GM18519 (cell line): Measurements from ENCODE around the gene KDM2B.

Experiments used
- ATAC-seq: cut with Tn5 transposase; IDR thresholded peaks from one replicate; pipeline ENCODE4 v1.9.1; 2021; ENCODE audit warnings: mild to moderate bottlenecking, moderate library complexity; ENCODE audit not compliant: unreplicated experiment, low FRiP score

The KDM2B gene

DNA sequence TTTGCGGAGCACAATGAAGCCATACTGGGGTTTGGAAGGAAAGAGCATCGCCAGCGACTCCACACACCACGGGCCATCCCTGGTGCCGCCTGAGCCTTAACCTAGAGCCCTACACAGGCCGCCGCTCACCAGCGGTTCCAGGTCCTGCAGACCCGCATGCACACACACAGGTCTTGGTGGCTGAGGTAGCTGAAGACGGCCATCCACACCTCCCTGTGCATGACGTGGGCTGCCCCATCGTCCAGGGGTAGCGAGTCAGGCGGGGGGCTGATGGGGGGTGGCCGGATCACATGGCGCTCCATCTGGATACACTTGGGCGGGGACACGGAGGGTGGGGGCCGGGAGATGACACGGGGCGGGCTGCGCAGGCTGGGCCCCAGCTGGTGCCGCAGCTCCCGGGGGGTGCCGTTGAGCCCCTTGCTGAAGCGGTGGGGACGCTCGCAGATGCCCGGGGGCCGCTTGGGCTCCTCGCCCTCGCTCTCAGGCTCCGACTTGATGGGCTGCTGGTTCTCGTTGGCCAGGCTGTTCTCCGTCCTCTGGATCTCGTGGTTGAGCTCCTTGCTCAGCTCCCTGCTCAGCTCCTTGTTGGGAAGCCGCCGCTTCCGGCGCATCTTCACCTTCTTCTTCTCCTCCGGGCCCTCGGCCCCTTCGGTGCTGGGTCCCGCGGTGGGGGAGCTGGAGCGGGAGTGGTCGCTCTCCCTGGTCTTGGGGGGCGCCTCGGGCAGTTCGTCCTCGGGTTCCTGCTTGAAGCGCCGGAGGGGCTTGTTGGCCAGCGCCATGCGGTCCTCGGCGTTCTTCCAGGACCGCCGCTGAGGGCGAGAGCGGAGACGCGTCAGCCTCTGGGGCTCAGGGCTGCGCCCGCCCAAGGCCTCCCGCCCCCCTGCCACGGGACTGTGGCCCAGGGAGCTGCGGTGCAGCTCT is 138.5 kb downstream of the KDM2B start:
- no peak for ATAC-seq

- no peak for ATAC-seq
Observed at GRCh38 chr12:121441555-121441954, 139.3 kb downstream of the KDM2B start.

- no peak for ATAC-seq
Observed at GRCh38 chr12:121440768-121441167, 140.1 kb downstream of the KDM2B start.

GRCh38 chr12:121439715-121440114 is 141.1 kb downstream of the KDM2B start:
- no peak for ATAC-seq

GRCh38 chr12:121438905-121439304 is 141.9 kb downstream of the KDM2B start:
- no peak for ATAC-seq

- ATAC-seq: no peak
Observed at GRCh38 chr12:121436706-121437105, 144.1 kb downstream of the KDM2B start.

GRCh38 chr12:121432740-121433480 is 147.9 kb downstream of the KDM2B start:
- no peak for ATAC-seq

- no peak for ATAC-seq
Observed at GRCh38 chr12:121430833-121431415, 149.9 kb downstream of the KDM2B start.

- no peak for ATAC-seq
Observed at GRCh38 chr12:121428883-121429282, 151.9 kb downstream of the KDM2B start.

- no peak for ATAC-seq
Observed at GRCh38 chr12:121427556-121428050, 153.2 kb downstream of the KDM2B start.

GRCh38 chr12:121424624-121424975 is 156.2 kb downstream of the KDM2B start:
- no peak for ATAC-seq

DNA sequence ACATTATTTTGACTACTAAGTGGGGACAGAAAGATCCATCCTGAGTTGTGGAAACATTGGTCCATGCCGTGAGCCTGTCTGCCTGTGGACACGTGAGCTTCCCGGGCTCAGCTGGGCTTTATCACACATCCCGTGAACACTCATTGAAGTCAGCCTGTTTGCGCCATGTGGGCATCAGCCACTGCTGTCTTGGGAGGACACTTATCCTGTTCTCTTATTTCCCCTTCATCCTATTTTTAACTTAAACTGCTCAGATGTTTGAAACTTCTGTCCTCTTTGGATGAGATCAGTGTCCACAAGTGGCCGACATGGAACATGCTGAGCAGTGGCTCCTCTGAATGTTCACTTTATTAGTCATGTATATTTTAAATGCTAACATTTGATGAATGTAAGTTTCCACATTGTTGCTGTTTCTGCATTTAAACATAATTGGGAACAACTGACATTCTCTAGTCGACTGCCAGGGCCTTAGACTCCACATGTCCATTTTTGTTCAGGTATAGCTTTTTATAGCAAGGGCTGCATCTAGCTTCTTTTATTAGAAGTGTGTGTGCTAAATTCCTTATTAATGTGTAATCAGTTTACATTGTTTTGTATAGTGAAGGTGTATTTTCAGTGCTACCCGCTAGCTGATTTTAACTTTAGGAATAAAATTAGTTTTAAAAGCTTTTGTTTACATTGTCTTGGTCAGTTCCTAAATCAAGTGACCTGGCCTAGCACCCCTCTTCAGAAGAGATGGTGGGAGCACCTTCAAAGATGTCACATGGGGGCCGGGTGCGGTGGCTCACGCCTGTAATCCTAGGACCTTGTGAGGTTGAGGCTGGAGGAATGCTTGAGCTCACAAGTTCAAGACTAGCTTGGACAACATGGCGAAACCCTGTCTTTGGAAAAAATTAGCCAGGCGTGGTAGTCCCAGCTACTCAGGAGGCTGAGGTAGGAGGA is 156.9 kb downstream of the KDM2B start:
- ATAC-seq: no peak

DNA sequence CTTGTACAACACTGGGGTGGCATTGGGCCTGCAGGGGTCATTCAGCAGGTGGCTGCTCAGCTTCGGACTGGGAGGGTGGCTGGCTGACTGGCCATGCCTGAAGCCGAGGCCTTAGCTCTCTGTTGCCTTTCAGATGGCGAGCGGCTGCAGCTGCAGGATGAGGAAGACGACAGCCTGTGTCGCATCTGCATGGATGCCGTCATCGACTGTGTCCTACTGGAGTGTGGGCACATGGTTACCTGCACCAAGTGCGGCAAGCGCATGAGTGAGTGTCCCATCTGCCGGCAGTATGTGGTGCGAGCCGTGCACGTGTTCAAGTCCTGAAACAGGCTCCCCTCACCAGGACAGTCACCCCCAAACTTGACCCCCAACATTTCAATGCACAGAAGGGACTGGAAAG is 157.6 kb downstream of the KDM2B start:
- no peak for ATAC-seq

DNA sequence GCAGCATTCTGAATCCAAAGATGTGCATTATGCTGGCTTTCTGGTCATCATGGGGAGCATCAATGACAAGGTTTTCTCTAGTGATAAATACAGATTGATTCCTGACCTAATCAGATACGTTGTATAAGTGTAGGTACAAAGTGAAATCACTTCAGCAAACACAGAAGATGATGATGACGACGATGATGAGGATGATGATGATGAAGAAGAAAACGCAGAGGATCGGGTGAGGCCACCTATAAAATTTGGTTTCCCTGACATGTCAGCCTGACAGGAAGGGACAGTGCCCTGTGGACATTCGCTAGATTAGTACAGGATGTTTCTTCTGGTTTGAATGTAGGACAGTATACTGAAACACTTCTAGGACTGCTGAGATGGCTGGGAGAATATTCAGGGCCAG is 160.7 kb downstream of the KDM2B start:
- ATAC-seq: no peak

DNA sequence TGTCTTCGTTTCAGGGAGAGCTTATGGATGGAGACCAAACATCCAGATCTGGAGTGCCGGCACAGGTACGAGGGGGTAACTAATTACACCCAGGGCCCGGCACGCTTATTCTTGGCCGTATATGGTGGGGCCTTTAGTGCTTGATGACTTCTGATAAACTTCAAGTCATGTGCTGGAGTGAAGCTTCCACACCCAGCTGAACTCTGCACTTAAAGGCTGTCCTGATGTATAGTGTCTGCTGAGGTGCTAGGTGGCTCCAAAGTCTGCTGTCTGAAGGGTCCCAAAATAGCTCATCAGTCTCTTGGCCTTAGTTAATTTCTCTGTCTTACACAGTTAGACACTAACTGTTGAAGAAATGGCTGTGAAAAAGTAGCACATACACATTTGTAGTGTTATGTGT is 163.0 kb downstream of the KDM2B start:
- no peak for ATAC-seq

DNA sequence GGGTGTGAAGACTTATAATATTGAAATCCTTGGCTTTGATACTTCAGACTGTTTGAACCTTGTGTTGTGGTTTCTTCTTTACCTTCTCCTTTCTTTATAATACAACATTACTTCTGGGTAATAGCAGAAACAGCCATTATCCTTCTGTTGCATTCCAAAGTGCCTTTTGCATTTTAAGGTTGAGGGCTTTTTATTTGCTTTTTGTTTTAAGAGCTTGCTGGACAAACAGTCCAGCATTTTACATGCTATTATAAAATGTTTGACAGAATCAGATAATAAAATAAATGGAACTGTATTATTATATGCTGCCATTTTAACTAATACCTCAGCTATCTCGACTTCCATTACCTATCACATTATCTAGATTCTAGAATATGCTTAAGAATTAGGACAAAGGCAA is 166.9 kb downstream of the KDM2B start:
- ATAC-seq: no peak

DNA sequence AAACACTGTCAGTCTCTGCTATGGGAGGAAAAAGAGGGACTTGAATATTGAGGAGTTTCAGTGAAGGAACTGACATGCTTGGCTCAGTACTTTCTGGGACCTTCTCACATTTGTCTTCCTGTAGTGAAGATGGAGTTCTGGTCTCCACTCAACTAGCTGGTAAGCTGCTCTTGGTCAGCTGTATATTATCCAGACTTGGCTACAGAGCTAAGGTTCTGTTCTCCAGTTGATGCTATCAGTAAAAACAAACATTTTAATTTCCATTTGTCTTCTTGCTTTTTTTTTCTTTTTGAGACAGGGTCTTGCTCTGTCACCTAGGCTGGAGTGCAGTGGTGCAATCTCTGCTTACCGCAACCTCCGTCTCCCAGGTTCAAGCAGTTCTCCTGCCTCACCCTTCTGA is 175.6 kb downstream of the KDM2B start:
- ATAC-seq: no peak

DNA sequence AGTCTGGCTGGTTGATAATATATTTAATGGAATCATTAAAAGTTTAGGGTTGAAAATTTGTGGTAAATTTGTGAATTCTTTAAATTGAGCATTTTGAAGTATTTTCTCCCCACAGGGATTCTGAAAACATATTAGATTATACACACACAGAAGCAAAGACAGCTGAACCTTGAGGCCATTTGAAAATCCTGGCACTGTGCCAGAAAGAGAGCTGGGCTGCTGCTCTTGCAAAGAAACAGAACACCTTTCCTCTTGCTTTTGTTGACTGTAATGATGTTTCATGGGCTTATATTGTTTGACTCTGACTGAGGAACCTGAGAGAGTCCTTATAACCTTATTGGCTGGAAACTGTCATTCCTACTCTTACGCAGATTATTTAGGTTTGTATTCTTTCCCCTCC is 176.1 kb downstream of the KDM2B start:
- ATAC-seq: no peak

- ATAC-seq: no peak
Observed at GRCh38 chr12:121403721-121404120, 177.1 kb downstream of the KDM2B start.
